ENCODE data around the gene SMARCAL1.
"Not testable (repeated sequence)": the region's sequence is repeated elsewhere in the genome, so short reads cannot be mapped to it uniquely, and the experiment has no call there.

Gene SMARCAL1

DNA sequence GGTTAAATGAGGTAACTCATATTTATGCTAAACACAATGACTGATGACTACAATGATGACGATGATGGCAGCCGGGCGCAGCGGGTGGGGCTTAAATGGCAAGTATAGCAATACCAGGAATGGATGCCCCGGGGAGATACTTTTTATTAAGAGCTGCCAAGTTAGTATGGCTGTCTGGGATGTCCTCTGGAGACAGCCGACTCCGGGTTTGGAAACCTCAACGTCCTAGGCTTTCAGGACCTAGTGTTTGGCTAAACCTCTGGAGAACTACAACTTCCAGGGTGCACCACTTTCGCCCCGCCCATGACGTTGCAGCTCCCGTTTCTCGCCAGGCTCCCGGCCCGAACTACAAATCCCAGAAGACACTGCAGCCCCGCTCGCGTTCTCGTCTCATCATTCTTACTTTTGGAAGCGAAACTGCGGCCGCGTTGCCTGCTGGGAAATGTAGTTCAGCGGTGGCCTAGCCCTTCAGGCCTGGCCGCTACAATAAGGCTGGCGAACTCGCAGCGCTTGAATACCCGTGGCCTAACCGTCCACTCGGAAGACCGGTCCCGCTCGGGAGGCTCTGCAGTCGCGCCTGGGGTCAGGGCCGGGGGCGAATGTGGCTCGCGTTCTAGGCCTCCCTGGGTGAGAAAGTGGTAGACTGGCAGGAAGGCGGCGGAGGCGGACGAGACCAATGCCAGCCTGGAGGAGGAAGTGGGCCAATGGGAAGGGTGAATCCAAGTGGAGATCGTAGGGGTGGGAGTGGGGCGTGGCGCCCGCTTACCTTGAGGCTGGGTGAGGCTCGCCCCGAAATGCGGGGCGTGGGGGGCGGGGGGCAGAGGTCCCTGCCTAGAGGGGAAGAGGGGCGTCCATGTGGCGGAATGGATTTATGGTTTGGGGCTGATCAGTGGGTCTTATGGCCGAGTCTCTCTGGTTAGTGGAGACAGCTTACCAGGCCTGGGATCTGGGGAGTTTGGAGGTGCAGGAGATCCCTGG is at the start of gene SMARCAL1:
SMARCAL1 (plus strand) TSS at position 463 of the 978 bp plus-strand sequence. CDS start 2,221 bp downstream, outside the sequence.
- in situ Hi-C loops (cut with HindIII; ENCODE audit: low sequenced_read_pairs), result no loop called here

DNA sequence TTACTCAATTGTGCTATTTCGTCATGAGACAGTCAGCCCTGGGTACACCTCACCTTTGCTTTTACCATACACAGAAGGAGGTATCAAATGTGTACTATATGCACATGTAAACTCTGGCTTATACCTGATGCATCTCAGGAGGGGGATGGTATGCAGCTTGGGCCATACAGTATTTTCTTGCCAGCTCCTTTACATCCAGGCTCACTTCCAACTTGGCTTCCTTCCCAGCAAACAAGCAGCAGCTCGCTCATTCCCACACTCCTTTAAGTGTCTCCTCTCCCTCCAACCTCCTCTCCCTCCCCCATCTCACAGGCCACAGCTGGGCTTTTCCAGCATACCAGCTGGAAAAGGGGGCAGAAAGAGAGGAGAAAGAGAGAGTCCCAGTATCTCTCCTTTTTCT is 49.6 kb upstream of the SMARCAL1 start:
- in situ Hi-C loops (cut with HindIII; ENCODE audit: low sequenced_read_pairs), result no loop called here

DNA sequence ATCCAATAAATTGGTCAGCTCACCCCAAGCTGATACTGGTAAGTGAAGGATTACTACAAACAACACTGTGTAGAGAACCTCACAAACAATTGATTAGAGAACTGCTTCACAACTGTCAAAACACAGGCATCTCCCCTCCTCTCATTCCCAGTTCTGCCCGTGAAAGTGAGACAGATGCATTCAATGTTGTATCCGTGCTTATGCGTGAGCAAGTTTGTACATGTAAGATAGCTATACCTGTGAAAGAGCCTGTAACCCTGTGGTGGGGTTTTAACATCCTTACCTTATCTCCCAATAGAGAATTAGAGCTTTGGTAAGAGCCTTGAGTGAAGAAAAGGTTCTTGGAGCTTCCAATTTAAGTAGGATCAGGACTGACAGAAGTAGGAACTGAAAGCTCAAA is 49.1 kb upstream of the SMARCAL1 start:
- in situ Hi-C loops (cut with HindIII; ENCODE audit: low sequenced_read_pairs), result no loop called here

DNA sequence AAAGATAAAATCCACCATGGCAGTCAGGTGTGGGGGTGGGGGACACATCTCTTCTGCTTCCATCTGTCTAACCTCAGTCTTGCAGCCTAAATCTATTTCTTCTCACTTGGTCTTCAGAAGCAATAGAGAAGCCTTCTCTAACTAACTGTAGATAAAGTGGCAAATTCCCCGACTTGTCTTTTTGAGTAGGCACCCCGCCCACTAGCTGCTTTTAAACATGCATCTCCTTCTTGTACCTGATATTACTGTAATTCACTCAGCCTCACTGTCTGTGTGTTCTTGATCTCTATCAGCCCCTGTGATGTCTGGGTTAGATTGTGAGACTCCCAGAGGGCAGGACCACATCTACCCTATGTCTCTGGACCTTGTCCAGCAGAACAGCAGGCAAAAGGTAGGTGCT is 46.8 kb upstream of the SMARCAL1 start:
- in situ Hi-C loops (cut with HindIII; ENCODE audit: low sequenced_read_pairs), result no loop called here

DNA sequence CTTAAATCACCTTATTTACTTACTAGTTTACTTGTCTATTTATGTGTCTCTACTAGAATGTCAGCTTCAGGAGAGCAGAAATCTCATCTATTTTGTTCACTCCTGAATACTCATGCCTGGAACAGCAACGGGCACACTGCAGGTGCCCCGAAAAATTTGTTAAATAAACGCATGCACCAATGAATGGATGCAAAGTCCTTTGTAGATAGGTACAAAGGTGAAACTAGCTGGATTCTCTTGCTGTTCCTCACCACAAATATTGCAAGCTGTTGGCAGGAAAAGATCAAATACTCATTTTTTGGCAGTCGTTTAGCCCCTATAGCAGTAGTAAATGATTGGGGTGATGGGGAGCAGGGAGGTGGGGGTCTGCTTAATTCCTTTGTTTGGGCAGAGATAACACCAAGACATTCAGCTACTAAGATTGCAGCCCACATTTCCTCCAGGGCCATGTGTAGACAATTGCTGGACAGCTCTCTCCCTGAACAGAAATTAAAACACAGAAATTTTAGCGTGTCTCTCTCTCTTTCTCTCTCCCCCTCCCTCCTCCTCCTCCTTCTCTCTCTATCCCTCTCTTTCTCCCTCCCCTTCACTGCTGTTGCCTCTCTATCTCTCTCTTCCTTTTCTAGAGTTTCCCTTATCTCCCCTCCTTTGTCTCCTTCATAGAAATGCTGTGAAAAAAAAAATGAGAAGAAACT is 45.4 kb upstream of the SMARCAL1 start:
- in situ Hi-C loops (cut with HindIII; ENCODE audit: low sequenced_read_pairs), result no loop called here

DNA sequence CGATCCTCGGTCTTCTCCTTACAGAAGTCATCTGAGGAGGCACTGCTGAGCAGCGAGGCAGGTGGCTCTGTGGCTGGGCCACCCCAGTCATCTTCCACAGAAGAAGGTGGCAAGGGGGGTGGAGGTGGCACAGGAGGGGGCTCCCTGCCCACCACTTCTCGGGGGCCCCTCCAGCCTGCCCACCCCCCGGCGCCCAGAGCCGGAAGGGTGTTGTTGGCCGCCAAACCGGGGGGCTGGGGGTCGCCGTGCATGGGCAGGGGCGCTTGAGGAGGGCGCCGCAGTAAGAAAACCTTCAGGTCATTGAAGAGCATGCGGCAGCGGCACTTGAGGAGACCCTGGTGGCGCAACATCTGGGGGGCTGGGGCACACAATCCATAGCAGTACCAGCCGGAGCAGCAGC is 42.5 kb upstream of the SMARCAL1 start:
- in situ Hi-C loops (cut with HindIII; ENCODE audit: low sequenced_read_pairs), result no loop called here

DNA sequence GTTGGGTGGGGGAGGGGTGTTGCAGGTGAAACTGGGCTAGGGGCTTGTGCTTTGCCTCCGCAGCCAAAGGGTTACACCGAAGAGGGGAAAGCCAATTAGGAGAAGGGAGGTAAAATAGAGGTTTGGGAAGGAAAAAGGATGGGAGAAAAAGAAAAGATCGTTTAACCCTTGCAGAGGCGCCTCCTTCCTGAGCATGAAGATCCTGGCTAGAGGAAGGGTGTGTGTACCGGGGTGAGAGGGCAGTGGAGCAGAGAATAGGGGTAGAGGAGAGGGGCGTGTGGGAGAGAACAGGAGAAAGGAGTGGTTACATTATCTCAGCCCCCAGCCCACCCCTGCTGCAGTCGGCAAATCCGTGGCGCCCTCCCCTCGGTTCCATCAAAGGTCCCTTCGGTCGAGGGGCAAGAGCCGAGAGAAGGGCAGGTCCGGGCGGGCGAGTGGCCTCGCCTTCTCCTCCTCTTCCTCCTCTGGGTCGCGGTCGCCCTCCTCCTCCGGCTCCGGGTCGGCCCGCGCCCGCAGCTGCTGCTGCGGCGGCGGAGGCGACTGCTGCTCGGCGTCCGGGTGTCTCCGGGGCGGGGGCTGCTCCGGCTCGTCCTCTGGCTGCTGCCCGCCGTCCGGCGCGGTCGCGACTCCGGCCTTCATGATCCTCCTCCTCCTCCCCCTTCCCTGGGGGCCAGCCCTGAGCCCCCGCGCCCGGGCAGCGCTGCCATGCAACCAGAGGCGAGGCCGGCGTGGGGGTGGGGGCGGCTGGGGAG is 41.1 kb upstream of the SMARCAL1 start:
- in situ Hi-C loops (cut with HindIII; ENCODE audit: low sequenced_read_pairs), result no loop called here

DNA sequence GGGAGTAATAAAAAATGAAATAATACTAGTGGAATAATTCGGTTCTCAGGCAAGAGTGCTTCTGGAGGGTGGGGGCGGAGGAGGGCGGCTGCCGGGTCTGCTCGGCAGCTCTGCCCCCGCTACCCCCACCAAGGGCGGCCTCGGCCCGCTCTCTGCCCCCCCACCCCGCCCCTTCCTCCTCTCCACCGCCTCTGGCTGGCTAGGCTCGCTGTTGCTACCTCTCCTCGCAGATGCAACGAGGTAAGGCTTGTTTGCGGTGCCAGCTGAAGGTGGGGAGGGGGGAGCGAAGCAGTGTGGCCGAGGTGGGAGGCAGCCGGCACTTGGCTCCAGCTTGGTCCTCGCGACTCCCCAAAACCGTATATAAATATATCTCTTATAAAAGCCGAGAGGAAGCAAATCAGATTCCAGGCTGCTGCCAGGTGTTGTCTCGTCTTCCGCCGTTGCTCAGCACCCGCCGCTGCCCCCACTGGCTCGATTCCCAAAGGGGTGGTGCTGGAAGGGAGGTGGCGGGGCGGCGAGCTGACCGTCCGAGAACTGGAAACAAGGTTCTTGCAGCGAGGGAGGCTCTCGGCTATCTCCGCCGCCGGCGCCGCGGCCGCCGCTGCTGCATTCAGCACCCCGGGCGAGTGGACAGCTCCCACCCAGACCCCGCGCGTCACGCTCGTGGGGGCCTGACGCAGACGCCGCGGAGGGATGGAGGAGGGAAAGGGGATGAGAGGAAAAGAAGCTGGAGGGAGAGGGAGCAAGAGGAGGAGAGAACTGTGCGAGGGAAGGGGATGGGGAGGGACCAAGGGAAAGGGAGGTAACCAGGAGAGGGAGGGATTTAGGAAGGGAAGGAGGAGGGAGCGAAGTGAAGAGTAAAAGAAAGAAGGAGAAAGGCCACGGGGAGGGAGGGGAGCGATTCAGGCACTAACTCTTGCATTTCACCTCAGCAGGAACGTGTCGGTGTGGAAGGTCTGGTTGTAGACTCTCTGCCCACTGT is 40.3 kb upstream of the SMARCAL1 start, which contains the start of gene MARCHF4:
MARCHF4 (minus strand) TSS at position 763 of the 982 bp plus-strand sequence. CDS start 2,223 bp downstream, outside the sequence.
- in situ Hi-C loops (cut with HindIII; ENCODE audit: low sequenced_read_pairs), result no loop called here

DNA sequence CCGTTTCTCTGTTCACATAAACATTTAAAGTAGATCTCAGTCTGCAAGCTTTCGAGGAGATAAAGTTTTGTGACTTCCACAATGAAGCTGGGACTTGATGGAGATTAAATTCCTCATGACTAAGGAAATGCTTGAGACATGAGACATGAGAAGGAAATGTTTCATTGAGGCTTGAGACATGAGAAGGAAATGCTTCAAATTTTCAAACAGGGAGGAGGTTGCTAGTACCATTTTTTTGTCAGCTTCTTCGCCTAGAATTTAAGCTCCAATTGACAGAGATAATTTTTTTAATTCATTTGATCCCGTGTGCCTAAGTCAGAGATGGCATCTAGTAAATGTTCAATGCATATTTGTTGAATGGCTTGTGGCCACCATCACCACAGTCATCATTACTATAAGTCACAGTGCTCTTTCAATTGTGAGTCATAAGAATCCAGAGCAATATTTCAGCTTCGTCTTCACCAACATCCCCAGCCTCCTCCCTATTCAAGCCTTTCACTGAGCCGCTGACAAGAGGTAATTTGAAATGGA is 39.5 kb upstream of the SMARCAL1 start:
- in situ Hi-C loops (cut with HindIII; ENCODE audit: low sequenced_read_pairs), result no loop called here

DNA sequence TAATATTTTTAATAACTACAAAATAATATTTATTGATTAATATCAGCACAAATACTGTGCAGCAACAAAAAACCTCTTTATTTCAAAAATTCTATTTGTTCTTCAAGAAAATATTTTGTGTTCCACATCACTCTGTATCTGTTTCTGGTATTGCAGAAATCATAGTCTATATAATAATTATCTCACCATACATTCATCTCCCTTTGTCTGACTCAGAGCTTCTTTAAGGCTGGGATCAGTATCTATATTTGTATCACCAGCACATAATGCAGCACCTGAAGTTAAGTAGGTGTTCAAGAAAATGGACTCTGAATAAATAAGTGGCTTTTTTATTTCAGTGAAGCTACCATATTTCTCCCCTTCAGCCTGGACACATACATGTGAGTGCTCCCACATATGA is 38.4 kb upstream of the SMARCAL1 start:
- in situ Hi-C loops (cut with HindIII; ENCODE audit: low sequenced_read_pairs), result no loop called here

DNA sequence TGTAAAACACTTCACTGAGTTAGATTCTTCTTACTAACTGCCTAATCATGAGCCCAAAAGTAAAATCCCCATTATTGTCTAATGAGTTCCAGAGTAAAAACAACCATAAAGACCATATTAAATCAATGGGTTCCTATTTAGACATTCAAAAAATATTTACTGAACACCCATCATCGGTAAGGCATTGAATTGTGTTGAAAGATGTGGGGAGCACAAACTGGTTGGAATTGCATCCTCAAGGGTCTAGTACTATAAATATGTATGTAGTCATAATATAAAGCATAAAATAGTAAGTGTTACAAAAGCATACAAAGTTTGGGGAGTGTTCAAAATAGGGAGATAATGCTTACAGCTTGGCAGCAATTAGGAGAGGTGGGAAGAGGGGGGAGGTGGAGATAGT is 37.0 kb upstream of the SMARCAL1 start:
- in situ Hi-C loops (cut with HindIII; ENCODE audit: low sequenced_read_pairs), result no loop called here

DNA sequence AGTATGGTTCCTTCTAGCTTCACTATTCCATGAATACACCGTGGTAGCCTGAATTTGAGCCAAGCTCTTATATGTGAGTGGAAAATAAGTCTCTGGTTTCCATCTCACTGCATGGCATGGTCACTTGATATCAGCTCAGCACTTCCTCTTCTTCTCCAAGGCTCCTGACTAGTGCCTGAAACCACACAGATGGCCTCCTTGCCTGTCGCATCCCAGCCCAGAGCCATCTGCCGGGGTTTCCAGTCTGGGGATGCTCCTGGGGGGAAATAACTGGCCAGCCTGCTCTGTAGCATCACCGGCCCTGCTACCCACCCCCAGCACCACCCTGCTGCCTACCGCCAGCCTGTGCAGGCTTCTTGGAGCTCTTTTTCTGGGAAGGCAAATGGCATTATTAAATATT is 32.3 kb upstream of the SMARCAL1 start:
- in situ Hi-C loops (cut with HindIII; ENCODE audit: low sequenced_read_pairs), result no loop called here

DNA sequence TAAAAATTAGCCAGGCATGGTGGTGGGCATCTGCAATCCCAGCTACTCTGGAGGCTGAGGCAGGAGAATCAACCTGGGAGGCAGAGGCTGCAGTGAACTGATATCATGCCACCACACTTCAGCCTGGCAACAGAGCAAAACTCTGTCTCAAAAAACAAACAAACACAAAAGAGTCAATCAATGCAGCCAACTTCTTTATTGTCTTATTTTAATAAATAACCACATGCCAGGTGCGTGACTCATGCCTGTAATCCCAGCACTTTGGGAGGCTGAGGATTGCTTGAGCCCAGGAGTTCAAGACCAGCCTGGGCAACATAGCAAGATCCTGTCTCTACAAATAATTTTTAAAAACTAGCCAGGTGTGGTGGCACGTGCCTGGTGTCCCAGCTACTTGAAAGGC is 27.9 kb upstream of the SMARCAL1 start:
- in situ Hi-C loops (cut with HindIII; ENCODE audit: low sequenced_read_pairs), result not testable (repeated sequence)

DNA sequence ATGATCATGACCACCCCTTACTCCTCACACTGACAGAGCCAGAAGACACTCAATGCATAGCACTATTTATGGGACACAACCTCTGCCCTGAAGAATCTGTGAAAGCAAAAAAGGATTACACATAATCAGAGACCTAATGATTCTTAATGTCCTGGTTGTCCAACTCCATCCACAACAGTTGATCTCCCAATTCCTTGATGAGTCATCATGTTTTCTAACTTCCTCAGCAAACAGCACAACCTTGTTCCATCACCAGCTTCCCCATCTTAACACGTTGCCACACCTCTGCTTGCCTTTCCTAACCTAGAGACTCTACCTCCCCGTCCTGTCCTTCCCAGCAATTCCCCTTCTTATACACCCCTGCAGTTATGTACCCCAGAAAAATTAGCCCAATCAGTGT is 26.8 kb upstream of the SMARCAL1 start:
- in situ Hi-C loops (cut with HindIII; ENCODE audit: low sequenced_read_pairs), result no loop called here

DNA sequence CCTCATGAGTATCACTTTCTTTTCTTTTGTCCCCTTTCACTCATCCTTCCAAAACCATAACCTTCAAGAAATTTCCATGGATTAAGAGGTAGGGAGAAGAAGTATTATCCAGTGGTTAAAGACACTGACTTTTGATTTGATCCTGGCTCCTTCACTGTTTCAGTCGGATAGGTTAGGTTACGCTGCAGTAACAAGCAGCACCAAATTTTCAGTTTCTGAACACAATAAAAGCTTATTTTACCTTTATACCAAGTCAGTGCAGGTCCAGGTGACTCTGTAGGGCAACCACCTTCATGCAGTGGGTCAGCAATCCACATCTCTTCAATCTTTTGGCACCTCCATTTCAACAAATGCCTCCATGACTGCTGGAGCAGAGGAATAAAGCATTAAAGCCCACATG is 25.0 kb upstream of the SMARCAL1 start:
- in situ Hi-C loops (cut with HindIII; ENCODE audit: low sequenced_read_pairs), result no loop called here

DNA sequence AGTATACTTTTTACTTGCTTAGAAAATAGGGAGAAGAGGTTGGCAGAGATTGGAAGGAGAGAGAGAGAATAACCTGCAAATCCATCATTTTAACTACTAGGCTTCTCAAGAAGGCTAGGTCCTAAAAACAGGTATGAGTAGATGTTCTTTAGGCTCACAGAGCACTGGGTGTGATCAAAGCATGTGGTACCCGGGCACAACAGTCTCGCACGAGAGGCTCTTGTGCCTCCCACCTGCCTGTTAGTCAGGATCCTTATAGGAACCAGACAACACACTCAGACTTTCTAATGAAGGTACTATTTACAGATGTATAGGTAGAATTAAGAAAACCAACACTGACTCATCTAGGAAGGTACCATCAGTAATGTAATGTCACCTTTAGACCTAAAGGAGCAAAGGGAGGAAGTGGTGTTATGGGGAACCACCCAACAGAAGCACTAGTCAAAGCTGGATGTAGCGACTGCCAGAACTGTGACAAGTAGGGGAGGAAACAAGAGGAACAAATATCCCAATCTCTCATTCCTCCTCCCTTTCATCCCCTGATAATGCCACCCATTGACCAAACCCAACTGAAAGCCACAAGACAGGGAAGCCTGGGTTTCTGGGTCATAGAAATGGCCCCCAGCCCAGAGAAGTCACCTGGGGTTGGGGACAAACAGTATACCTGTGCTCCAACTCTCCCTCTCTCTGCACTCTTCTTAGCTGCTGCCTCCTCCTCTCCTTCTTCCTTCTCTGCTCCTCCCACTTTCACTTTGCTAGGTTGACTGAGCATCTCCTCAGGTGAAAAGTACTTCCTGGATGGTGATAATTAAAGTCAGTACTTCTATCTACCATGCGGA is 24.0 kb upstream of the SMARCAL1 start:
- in situ Hi-C loops (cut with HindIII; ENCODE audit: low sequenced_read_pairs), result no loop called here

DNA sequence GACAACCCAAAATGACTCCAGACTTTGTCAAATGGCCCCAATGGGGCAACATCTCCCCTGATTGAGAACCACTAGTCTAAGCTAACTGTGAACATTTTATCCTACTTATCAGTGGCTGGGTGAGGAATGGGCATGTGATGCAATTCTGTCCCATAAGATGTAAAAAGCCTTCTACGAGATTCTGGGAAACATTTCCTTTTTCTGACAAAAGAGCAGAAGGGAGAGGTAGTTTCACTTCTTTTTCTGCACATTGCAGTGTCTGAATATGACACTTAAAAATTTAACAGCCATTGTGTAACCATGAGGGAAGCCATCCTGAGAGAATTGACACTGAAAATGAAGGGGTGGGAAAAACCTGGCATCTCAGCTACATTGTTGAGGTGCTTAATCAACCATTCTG is 22.7 kb upstream of the SMARCAL1 start:
- in situ Hi-C loops (cut with HindIII; ENCODE audit: low sequenced_read_pairs), result no loop called here

DNA sequence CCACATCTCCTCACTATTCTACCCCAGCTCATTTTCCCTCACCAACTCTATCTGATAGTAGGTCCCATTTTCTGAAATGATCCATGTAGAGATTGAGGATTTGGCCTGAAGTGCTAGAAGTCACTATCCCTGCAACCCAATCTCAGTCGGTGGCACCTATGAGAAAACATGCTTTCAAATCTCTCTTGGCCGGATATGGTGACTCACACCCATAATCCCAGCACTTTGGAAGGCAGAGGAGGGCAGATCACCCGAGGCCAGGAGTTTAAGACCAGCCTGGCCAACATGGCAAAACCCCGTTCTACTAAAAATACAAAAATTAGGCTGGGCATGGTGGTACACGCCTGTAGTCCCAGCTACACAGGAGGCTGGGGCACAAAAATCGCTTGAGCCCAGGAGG is 20.9 kb upstream of the SMARCAL1 start:
- in situ Hi-C loops (cut with HindIII; ENCODE audit: low sequenced_read_pairs), result no loop called here

DNA sequence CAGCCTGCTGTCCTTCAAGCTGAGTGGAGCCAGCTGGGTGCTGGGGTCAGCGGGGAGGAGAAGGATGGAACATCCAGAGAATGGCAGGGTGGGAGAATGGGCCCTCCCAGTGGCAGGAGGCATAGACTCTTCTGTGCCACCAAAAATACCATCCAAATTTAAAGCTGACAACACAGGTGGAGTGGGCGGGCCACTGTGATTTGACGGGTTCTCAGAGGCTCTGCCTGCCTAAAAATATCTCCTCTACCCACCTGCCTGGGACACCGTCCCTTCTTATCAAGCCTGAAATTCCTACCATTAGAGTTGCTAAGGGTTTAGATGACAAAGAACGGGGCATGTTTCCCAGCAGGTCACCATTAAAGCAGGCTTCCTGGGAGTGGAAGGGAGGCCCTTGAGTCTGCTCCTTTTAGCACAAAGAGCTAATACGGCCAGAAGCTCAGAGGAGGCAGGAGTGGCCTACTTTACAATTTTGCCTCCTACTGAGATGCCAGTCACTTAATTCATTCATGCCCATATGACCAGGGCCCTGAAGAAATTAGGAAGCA is 20.2 kb upstream of the SMARCAL1 start:
- in situ Hi-C loops (cut with HindIII; ENCODE audit: low sequenced_read_pairs), result no loop called here
